HL-60 (cell line): ENCODE measurements around the gene RER1.

Experiments
- DNase-seq, 2 experiments: peaks; one replicate each; pipeline ENCODE4 v3.0.0-alpha.2; 2010 to 2020; ENCODE audit warnings: low read depth in 1 of 2, low spot score in 1 of 2
- H3K27ac ChIP-seq: fragments of 250-450 bp; sonication (Bioruptor Pico); replicated peaks from 2 replicates; pipeline ENCODE4 v1.5.1; 2020; ENCODE audit warnings: mild to moderate bottlenecking, moderate library complexity
- H3K27me3 ChIP-seq: fragments of 250-450 bp; sonication (Bioruptor Pico); 2 replicates; pipeline ENCODE4 v1.5.1; 2021; ENCODE audit warnings: mild to moderate bottlenecking, moderate library complexity; ENCODE audit not compliant: insufficient read depth, poor library complexity, severe bottlenecking
- H3K4me3 ChIP-seq: replicated peaks from 2 replicates; pipeline ENCODE4 v1.5.1; 2011; ENCODE audit warnings: mild to moderate bottlenecking, control low read depth, low read length; ENCODE audit not compliant: insufficient read depth
- GABPA ChIP-seq: IDR thresholded peaks from 2 replicates; pipeline ENCODE4 v1.6.1; 2012; ENCODE audit warnings: low read depth
- POLR2AphosphoS5 ChIP-seq: IDR thresholded peaks from 2 replicates; pipeline ENCODE4 v1.6.1; 2012; ENCODE audit warnings: low read depth
- SPI1 ChIP-seq: IDR thresholded peaks from 2 replicates; pipeline ENCODE4 v1.6.1; 2012; ENCODE audit warnings: low read depth, mild to moderate bottlenecking, borderline replicate concordance
- TF ChIP-seq, protein P1 (sequence below): IDR thresholded peaks from one replicate; pipeline ENCODE4 v1.5.1; 2011; ENCODE audit warnings: low read length, control low read depth, inconsistent platforms; ENCODE audit not compliant: insufficient read depth
- TF ChIP-seq, protein P2 (sequence below): IDR thresholded peaks from 2 replicates; pipeline ENCODE4 v1.6.1; 2012; ENCODE audit warnings: low read depth; ENCODE audit not compliant: insufficient replicate concordance

The RER1 gene

DNA sequence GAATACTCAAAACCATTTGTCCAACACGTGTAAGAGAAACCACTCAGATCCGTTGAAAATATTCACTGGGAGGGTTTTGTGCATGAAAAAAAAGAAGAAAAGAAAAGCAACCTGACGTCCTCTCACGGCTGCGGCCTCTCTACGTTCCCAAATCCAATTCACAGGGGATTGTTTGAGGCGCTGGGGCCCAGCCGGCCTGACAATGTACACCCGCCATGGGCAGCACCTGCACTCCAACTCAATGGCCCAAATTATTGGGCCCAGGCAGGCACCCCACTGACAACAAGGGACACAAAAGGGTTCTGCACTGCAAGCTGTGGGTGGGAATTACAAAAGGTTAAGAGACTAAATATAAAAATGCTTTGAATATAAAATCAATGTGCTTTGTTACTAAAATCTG, 41.8 kb upstream of the RER1 start:
- Histone ChIP-seq H3K27me3 (no peaks in the 10 kb centered on the region), H3K27ac (no peak overlapping the region), H3K4me3 (no peak overlapping the region)
- no peak for DNase-seq
- TF ChIP-seq, protein P1, sequence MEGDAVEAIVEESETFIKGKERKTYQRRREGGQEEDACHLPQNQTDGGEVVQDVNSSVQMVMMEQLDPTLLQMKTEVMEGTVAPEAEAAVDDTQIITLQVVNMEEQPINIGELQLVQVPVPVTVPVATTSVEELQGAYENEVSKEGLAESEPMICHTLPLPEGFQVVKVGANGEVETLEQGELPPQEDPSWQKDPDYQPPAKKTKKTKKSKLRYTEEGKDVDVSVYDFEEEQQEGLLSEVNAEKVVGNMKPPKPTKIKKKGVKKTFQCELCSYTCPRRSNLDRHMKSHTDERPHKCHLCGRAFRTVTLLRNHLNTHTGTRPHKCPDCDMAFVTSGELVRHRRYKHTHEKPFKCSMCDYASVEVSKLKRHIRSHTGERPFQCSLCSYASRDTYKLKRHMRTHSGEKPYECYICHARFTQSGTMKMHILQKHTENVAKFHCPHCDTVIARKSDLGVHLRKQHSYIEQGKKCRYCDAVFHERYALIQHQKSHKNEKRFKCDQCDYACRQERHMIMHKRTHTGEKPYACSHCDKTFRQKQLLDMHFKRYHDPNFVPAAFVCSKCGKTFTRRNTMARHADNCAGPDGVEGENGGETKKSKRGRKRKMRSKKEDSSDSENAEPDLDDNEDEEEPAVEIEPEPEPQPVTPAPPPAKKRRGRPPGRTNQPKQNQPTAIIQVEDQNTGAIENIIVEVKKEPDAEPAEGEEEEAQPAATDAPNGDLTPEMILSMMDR, result no peak
- TF ChIP-seq, protein P2, sequence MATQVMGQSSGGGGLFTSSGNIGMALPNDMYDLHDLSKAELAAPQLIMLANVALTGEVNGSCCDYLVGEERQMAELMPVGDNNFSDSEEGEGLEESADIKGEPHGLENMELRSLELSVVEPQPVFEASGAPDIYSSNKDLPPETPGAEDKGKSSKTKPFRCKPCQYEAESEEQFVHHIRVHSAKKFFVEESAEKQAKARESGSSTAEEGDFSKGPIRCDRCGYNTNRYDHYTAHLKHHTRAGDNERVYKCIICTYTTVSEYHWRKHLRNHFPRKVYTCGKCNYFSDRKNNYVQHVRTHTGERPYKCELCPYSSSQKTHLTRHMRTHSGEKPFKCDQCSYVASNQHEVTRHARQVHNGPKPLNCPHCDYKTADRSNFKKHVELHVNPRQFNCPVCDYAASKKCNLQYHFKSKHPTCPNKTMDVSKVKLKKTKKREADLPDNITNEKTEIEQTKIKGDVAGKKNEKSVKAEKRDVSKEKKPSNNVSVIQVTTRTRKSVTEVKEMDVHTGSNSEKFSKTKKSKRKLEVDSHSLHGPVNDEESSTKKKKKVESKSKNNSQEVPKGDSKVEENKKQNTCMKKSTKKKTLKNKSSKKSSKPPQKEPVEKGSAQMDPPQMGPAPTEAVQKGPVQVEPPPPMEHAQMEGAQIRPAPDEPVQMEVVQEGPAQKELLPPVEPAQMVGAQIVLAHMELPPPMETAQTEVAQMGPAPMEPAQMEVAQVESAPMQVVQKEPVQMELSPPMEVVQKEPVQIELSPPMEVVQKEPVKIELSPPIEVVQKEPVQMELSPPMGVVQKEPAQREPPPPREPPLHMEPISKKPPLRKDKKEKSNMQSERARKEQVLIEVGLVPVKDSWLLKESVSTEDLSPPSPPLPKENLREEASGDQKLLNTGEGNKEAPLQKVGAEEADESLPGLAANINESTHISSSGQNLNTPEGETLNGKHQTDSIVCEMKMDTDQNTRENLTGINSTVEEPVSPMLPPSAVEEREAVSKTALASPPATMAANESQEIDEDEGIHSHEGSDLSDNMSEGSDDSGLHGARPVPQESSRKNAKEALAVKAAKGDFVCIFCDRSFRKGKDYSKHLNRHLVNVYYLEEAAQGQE, result no peak
- TF ChIP-seq SPI1 (no peak), GABPA (no peak), POLR2AphosphoS5 (no peak)

DNA sequence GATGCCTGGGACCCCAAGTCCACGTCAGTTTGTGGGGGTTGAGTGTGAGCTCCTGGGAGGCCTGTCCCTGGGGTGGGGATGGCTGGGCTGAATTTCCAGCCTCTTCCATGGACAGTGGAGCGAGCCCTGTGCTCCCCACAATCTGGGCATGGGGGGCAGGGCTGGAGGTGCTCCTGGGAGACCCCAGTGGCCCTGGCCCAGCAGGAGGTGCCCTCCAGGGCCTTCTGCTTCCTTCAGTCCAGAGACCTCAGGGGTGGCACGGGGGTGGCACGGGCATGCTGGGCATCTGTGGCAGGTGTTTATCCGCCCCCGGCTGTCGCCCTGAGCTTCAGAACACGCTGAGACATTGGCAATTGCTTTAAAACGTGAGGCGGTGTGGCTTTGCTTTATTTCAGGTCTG, 41.1 kb upstream of the RER1 start:
- TF ChIP-seq, protein P1, result no peak
- TF ChIP-seq, protein P2, result no peak
- TF ChIP-seq POLR2AphosphoS5, result no peak
- DNase-seq, result no peak
- H3K27me3 ChIP-seq, result no peaks in the 10 kb centered on the region
- H3K4me3 ChIP-seq, result no peak overlapping the region
- no peak overlapping the region for H3K27ac ChIP-seq

DNA sequence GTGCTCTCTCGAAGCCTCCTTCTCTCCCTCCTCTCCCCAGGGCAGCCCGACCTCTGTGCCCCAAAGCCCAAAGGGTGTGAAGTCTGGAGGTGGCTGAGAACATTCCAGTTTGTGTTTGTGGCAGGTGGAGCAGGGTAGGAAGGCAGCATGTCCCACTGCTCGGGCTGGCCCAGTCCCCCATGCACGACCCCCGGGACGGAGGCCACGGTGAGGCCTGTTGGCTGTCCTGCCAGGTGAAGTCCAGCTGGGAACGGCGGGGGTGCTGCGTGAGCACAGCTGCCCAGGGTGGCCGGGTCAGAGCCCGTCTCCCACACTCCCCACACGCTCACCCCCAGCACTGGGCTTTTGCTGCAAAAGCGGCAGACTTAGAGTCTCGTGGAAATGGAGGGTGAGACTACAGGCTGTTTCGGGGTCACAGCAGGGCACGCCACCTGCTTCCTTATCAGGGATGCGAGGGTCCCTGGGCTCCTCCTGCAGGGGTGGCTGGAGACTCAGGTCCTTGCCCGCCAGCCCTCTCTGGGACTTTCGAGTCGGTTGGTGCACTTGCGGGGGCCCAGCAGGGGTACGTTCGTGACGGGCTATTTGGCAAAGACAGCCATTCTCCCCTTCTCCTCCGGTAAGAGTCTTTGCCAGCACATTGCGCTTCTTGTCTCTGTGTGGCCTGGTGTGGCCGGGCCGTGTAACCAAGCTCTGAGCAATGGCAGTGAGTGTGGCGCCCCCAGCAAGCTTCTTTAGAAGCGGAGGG, 40.6 kb upstream of the RER1 start:
- DNase-seq, result no peak
- Histone ChIP-seq H3K27ac (no peak overlapping the region), H3K27me3 (no peaks in the 10 kb centered on the region), H3K4me3 (no peak overlapping the region)
- TF ChIP-seq, protein P1, result no peak
- TF ChIP-seq POLR2AphosphoS5 (no peak), GABPA (no peak), SPI1 (no peak)
- TF ChIP-seq, protein P2, result no peak
